Fibroblast of mammary gland (primary cell): Measurements from ENCODE around the gene PRCD.
"Not testable (repeated sequence)": the region's sequence is repeated elsewhere in the genome, so short reads cannot be mapped to it uniquely, and the experiment has no call there.

ENCODE experiments used
- DNase-seq: peaks from one replicate; pipeline ENCODE4 v3.0.0-alpha.2; 2010; ENCODE audit warnings: low read depth
- H3K4me3 ChIP-seq: 2 replicates; pipeline ENCODE4 v1.5.1; 2011; ENCODE audit warnings: low read depth, mild to moderate bottlenecking, low read length, moderate library complexity; ENCODE audit not compliant: control insufficient read depth
- TF ChIP-seq, protein P1 (sequence below): conservative IDR thresholded peaks from 2 replicates; pipeline ENCODE4 v1.5.1; 2011; ENCODE audit warnings: low read depth, low read length, inconsistent platforms; ENCODE audit not compliant: control insufficient read depth, insufficient read depth

Gene PRCD

DNA sequence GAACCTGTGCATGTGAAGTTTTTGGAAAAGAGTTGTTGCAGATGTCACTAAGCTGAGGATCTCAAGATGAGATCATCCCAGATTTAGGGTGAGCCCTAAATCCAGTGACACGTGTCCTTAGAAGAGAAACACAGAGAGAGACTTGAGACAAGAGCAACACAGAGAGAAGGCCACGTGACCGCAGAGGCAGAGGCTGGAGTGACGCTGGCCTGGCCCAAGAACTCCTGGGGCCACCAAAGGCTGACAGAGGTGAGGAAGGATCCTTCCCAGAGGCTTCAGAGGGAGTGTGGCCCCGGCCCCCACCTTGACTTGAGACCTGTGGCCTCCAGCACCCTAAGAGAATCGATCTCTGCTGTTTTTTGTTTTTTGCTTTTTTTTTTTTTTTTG lies 26.5 kb upstream of the PRCD start:
- no peak overlapping the region for H3K4me3 ChIP-seq
- DNase-seq: no peak
- TF ChIP-seq, protein P1, sequence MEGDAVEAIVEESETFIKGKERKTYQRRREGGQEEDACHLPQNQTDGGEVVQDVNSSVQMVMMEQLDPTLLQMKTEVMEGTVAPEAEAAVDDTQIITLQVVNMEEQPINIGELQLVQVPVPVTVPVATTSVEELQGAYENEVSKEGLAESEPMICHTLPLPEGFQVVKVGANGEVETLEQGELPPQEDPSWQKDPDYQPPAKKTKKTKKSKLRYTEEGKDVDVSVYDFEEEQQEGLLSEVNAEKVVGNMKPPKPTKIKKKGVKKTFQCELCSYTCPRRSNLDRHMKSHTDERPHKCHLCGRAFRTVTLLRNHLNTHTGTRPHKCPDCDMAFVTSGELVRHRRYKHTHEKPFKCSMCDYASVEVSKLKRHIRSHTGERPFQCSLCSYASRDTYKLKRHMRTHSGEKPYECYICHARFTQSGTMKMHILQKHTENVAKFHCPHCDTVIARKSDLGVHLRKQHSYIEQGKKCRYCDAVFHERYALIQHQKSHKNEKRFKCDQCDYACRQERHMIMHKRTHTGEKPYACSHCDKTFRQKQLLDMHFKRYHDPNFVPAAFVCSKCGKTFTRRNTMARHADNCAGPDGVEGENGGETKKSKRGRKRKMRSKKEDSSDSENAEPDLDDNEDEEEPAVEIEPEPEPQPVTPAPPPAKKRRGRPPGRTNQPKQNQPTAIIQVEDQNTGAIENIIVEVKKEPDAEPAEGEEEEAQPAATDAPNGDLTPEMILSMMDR: no peak

DNA sequence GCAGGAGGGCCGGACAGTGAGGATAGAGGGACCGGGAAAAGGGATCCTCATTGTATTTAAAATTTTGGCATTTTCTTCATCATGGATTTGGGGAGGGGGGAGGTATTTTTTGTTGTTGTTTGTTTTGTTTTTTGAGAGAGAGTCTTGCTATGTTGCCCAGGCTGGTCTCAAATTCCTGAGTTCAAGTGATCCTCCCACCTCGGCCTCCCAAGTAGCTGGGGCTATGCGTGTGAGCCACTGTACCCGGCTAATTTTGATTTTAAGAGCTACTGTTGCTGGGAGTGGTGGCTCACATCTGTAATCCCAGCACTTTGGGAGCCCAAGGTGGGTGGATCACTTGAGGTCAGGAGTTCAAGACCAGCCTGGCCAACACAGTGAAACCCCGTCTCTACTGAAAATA lies 25.5 kb upstream of the PRCD start:
- not testable (repeated sequence) for DNase-seq, H3K4me3 ChIP-seq

DNA sequence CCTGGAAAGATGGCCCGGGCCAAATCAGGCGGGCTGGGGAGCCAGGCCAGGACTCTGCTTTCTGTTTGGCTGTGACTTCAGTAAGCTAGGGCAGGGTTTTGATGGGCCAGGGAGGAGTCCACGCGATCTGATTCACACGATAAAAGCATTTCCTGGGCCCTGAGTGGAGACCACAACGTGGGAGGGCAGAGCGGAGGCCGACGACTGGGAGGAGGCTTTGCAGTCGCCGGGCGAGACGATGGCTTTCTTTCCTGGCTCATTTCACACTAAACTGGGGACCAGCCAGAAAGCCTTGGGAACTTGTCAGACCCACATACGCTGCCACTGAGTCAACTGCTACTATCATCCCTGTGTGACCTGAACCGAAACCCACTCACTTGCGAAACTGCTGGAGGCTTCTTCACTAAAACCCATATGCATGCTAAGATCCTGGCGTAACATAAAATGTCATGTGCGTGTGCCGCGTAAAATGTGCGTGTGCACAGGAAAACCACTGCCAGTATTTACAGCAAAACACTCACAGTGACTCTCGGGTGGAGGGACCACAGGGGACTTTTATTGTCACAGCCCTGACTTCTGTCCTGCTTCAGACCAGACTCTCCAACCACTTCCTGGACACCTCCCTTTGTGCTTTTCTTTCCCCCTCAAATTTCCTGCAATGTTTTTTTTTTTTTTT lies 24.4 kb upstream of the PRCD start:
- TF ChIP-seq, protein P1: no peak
- no peak overlapping the region for H3K4me3 ChIP-seq
- peak; percentile 99 for DNase-seq

DNA sequence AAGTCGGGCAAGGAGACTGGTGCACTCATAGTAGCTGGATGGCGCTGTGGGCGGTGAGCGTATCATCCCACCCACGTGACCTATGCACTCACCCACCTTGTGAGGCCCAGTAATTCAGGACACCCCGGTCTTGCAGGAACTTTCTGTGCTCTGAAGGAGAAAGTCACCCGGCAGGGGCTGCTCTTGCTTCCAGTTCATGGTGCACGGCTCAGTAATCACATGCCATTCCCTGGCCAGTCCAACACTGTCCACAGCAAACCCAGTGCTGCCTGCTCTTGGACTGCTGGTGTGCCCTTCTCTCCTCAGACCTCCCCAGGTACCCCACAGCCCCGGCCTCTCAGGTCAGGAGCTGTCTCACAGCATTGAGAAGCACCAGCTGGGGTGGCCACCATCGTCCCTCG lies 22.2 kb upstream of the PRCD start:
- TF ChIP-seq, protein P1: no peak
- no peak for DNase-seq
- no peak overlapping the region for H3K4me3 ChIP-seq

DNA sequence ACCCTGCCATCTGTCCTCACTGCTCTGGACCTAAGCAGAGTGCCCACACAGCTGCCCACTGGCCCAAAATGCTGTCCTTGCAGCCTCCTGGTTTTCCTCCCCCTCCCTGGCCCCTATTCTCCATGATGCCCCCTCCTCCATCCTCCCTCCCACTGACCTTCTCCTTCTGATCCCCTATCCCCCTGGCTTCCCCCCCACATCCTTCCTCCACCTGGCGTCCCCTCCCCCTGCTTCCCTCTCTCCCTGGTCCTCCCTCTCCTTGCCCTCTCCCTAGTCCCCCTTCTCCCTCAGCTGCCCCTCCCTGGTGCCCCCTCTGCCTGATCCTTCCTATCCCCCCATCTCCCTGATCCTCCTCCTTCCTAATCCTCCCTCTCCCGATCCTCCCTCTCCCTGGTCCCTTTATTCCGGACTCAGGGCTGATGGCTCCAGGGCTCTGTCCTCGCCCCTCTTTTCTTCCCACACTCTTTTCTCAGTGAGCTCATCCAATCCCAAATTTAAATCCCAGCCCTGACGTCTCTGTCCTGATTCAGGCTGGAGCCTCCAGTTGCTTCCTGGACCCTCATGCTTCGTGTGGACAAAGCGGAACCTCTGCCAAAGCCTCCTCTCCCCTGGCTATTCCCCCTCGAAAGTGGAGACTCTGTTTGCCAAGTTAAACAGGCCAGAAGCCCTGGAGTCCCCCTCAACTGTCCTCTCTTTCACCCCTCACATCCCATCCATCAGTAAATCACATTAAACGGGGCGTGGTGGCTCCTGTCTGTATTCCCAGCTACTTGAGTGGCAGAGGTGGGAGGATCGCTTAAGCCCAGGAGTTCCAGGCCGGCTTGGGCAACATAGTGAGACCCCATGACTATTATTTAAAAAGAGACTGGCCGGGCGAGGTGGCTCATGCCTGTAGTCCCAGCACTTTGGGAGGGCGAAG lies 20.5 kb upstream of the PRCD start:
- DNase-seq: no peak
- H3K4me3 ChIP-seq: no peak overlapping the region
- TF ChIP-seq, protein P1: no peak

DNA sequence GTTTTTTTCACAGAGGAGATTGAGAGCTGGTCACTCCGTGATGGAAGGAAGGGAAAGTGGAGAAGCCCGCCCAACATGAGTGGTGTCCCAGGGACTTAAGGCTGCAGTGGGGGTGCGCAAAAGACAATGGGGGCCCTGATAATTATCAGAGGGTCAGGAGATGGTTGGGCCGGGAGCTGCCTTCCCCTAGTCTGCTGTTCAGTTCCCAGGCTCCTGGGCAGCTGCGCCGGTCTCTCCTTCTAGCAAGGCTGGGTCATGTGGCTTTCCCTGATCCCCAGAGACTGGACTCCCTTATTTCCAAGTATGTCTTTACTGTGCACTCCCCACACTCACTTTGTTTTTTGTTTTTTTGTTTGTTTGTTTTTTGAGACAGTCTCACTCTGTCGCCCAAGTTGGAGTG lies 18.6 kb upstream of the PRCD start:
- no peak for DNase-seq
- TF ChIP-seq, protein P1: no peak
- H3K4me3 ChIP-seq: no peak overlapping the region

DNA sequence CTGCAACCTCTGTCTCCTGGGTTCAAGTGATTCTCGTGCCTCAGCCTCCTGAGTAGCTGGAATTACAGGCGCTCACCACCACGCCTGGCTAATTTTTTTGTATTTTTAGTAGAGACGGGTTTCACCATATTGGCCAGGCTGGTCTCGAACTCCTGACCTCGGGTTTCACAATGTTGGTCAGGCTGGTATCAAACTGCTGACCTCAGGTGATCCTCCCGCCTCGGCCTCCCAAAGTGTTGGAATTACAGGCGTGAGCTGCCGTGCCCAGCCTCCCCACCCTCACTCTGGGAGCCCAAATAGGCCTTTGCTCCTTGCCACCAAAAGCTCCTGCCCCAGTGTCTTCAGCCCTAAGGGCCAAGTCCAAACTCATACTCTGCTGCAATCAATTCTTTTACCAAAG lies 18.2 kb upstream of the PRCD start:
- DNase-seq, H3K4me3 ChIP-seq: not testable (repeated sequence)
